GM08714 (cell line): ENCODE measurements around the gene TMEM202.
"Not testable (repeated sequence)": the region's sequence is repeated elsewhere in the genome, so short reads cannot be mapped to it uniquely, and the experiment has no call there.

Experiments used
- H3K4me3 ChIP-seq: fragments of 200-500 bp; sonication (Bioruptor generic); 2 replicates; pipeline ENCODE4 v1.5.1; 2014; ENCODE audit warnings: mild to moderate bottlenecking, low read length, inconsistent platforms
- ZNF274 ChIP-seq: IDR thresholded peaks from 2 replicates; pipeline ENCODE4 v1.6.1; 2012; ENCODE audit warnings: mild to moderate bottlenecking, low read depth, low read length

TMEM202 gene

DNA sequence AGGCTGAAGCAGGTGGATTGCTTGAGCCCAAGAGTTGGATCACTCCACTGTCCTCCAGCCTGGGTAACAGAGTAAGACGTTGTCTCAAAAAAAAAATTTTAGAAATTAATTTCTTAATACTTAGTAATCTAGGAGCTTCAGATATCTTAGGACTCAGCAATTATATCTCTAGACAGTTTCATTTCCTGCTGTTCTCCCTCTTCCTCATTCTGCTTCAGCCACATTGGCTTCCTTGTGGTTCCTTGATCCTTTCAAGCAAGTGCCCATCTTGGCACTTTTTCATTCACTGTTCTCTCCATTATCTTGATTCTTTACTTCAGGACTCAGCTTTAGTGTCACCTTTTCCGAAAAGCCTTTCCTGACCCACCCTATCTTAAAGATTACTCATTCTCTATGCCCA, 22.5 kb downstream of the TMEM202 start:
- TF ChIP-seq ZNF274 = no peak
- no peak overlapping the region for H3K4me3 ChIP-seq

DNA sequence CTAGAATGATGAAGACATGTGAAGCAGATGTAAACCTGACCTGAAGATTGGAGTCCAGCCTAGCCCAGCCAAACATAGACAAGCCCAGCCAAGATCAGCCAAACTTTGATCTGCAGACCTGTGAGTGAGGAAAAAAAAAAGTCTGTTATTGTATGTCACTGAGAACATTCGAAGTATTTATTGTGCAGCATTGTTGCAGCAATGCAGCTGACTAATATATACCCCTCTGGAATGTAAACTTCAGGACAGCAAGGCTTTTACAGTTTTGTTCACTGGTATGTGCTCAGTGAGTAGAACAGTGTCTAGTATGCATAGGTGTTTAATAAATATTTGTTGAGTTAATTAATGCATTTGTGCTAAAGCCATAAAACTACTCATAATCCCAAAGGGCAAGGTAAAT, 23.4 kb downstream of the TMEM202 start:
- no peak overlapping the region for H3K4me3 ChIP-seq
- TF ChIP-seq ZNF274 = no peak

DNA sequence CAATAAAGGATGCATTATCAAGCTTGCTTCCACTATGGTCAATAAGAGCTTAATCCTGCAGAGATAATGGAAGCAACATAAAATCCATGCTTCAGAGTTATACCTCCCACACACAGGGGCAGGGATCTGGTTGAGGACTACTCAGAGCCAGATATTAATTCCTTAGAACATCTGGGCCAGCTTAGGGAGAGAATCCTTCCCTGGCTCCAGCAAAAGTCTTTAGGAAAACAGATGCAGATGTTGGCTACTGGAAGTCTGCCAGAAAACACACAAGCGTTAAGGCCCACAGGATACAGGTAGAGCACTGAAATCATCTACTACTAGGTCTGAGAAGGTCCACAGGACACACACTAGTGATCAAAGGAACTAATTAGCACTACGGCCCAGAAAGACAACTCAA, 25.2 kb downstream of the TMEM202 start:
- no peak for TF ChIP-seq ZNF274
- H3K4me3 ChIP-seq = no peak overlapping the region

DNA sequence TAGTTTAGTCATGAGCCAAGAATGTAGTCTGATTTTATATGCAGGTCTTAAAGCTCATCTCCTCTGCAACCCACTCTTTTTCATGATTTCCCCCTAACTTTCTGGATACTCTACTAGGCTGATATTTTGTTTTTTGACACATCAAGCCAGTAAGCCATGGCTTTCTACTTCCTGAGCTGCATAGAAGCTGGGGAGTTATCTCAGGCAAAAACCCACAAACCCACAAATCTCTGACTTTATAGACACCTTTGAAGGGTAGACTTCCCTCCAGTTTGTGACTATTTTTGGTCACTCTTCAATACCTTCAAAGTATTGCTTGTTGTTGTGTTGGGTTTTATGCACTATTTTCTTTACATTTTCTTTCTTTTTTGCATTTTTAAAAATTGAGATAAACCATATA, 28.6 kb downstream of the TMEM202 start:
- TF ChIP-seq ZNF274 = no peak
- no peak overlapping the region for H3K4me3 ChIP-seq

DNA sequence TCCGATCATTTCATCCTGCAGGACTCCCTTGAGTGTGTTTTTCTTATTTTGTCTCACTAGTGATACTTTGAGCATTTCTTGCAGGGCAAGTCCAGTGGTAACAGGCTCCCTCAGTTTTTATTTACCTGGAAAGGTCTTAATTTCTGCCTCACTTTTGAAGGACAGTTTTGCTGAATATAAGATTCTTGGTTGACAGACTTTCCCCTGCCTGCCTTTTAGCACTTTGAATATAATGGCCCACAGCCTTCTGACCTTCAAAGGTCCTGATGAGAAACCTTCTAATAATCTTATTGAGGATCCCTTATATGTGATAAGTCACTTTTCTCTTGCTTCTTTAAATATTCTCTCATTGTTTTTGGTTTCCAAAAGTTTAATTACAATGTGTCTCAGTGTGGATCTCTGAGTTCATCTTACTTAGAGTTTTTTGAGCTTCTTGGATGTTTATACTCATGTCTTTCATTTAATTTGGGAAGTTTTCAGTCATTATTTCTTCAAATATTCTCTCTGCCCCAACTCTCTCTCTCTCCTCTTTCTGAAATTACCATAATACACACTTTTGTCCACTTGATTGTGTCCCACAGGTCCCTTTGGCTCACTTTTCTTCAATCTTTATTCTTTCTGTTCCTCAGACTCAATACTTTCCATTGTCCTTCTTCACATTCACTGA, 39.7 kb downstream of the TMEM202 start:
- H3K4me3 ChIP-seq = no peak overlapping the region
- no peak for TF ChIP-seq ZNF274

DNA sequence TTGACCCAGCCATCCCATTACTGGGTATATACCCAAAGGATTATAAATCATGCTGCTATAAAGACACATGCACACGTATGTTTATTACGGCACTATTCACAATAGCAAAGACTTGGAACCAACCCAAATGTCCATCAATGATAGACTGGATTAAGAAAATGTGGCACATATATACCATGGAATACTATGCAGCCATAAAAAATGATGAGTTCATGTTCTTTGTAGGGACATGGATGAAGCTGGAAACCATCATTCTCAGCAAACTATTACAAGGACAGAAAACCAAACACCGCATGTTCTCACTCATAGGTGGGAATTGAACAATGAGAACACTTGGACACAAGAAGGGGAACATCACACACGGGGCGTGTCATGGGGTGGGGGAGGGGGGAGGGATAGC, 44.7 kb downstream of the TMEM202 start:
- not testable (repeated sequence) for H3K4me3 ChIP-seq

DNA sequence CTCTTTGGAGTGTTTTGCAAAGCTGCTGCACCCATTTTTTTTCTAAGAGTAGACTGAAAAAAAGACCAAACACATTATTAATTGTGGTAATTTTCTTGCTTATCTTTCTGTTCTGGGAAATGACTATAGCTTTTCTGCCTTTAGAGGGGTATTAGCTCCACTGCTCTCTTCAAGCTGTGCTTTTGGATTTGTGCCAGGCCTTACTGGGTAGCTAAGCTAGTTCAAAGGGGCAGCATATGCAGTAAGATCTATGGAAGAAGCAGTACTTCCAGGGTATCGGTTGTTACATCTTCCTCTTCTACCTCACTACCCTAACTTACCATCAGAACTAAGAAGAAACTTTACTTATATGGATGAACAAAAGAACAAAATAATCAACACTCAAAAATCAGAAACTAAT, 47.3 kb downstream of the TMEM202 start:
- no peak overlapping the region for H3K4me3 ChIP-seq
- TF ChIP-seq ZNF274 = no peak

DNA sequence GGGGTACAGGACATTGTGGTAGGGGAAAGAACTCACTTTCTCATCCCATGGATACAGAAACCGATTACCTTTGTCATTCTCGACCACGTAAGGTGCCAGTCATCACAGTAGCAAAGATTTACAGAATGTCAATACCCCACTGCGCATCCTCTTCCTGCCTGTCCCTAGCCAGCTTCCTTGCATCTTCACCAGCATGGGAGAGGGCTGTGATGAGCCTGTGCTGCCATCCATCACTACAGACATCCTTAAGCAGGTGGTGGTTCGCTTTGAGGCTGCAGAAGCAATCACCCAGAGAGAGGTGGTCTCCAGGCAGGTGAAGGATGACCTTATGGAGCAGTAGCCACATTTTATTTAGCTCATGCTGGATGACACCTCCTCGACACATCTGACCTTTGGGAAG, 52.7 kb downstream of the TMEM202 start:
- TF ChIP-seq ZNF274 = no peak
- no peak overlapping the region for H3K4me3 ChIP-seq

DNA sequence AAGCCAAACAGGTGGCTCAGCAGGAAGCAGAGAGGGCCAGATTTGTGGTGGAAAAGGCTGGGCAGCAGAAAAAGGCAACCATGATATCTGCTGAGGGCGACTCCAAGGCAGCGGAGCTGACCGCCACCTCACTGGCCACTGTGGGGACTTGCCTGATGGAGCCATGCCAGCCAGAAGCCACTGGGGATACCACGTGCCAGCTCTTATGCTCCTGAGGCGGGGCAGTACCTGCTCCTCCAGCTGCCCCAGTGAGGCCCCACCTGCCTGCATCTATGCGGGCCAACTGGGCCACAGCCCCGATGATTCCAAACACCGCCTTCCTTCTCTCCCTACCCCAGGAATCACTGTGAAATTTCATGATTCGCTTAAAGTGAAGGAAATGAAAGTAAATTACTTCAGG, 53.1 kb downstream of the TMEM202 start:
- no peak overlapping the region for H3K4me3 ChIP-seq
- no peak for TF ChIP-seq ZNF274

DNA sequence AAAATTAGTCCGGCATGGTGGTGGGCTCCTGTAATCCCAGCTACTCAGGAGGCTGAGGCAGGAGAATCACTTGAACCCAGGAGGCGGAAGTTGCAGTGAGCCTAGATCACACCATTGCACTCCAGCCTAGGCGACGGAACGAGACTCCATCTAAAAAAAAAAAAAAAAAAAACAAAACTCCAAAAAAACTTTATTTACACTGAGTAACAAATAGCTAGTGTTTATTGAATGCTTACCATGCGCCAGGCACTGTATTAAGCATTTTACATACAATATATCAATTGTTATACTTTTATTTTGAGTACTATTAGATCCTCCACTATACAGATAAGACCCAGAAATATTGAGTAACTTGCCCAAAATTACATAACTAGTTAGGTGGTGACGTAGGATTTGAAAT, 58.6 kb downstream of the TMEM202 start:
- TF ChIP-seq ZNF274 = no peak
- no peak overlapping the region for H3K4me3 ChIP-seq
